Posterior vena cava (tissue), 2 donors: ENCODE results near the gene TP53INP2. TPM values are rescaled to one million over a fixed set of nuclear protein-coding genes. Genes with fewer than 3 reads are reported as not detected.

ENCODE experiments used
- DNase-seq: peaks from one replicate; pipeline ENCODE4 v3.0.0-alpha.2; 2020; ENCODE audit warnings: low spot score
- intact Hi-C, 2 donors: fragments of 100-400 bp; cut with DNase I; formaldehyde crosslinking; loops; one replicate each; pipeline versions ENCODE4 v1.14.1 to v1.14.2; 2022 to 2023
- total RNA-seq, 2 donors: library from RNA; stranded (reverse); fragmentation: NEBNext Ultra II Directional; extraction: Animal tissue kit (Norgen Biotek cat#: 25700); gene quantifications; one replicate each; pipeline ENCODE4 v1.2.1, GENCODE V29; 2021
- donor health status: DM: yes; HTN: yes; CAD: no.
- donor health status: DM: yes; HTN: yes; CAD: no.

The TP53INP2 gene
- total RNA-seq, 2 donors from 2014 or later: 34.0 to 44.7 TPM

DNA sequence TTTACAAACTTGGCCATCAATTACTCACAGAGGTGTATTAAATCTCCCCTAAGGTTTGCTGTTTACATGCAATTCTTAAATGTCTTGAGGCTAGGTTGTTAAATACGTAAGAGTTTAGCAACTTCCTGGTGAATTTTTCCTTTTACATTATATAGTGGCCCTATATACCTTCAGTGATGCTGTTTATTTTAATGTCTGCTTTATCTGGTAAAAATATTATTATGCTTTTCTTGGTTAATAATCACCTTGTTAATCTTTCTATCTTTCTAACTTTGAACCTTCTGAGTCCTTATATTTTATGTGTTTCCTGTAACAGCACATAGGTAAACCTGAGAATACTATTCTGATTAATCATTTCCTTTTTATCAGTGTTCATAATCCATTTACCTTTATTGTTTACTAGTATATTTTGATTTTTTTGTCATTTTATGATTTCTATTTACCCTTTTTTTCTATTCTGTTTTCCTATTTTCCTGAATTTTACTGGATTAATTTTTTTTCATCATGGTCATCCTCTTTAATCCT lies 57.9 kb downstream of the TP53INP2 start:
- intact Hi-C loops: no loop called here
- DNase-seq: no peak

Other genes with a start within 250 kb of the TP53INP2 start
- 100 to 1,000 TPM; 116 to 124 TPM for gene DYNLRB1, start 187.9 kb upstream of the TP53INP2 start, total RNA-seq
- 10 to 100 TPM; 36.1 to 48.1 TPM for gene MAP1LC3A, start 145.6 kb upstream of the TP53INP2 start, total RNA-seq
- 10 to 100 TPM in 1 of 2 donors, 1 to 10 TPM in 1; 9.6 to 10.7 TPM for gene PIGU, start 27.3 kb upstream of the TP53INP2 start, total RNA-seq
- 10 to 100 TPM; 22.0 to 25.0 TPM for gene NCOA6, start 121.3 kb downstream of the TP53INP2 start, total RNA-seq
- 10 to 100 TPM; 11.1 to 11.8 TPM for gene GGT7, start 168.5 kb downstream of the TP53INP2 start, total RNA-seq
- 10 to 100 TPM; 37.4 to 43.1 TPM for gene ACSS2, start 172.3 kb downstream of the TP53INP2 start, total RNA-seq